HL-60/S4 treated with retinoic acid at 250 ng/mL for 4 days and 3 days (cell line): ENCODE results near the gene TATDN3.
"Not testable (repeated sequence)": the region's sequence is repeated elsewhere in the genome, so short reads cannot be mapped to it uniquely, and the experiment has no call there.

Experiments
- in situ Hi-C: fragments of 300-500 bp; cut with MboI; formaldehyde crosslinking; loops from 2 replicates; pipeline ENCODE4 v1.7.0; 2022; ENCODE audit warnings: low sequenced_read_pairs

Gene TATDN3

GRCh38 chr1:212773011-212773410 is 18.7 kb upstream of the TATDN3 start:
- in situ Hi-C loops, result loop anchor here (25.0 kb wide), 1 partner anchor 311 kb away; no protein-coding TSS in a partner anchor

GRCh38 chr1:212774584-212774983 is 17.1 kb upstream of the TATDN3 start:
- in situ Hi-C loops, result loop anchor here (25.0 kb wide), 1 partner anchor 312 kb away; no protein-coding TSS in a partner anchor

- in situ Hi-C loops, result no loop called here
These were observed 16.5 kb upstream of the TATDN3 start for GRCh38 chr1:212775241-212775640.

GRCh38 chr1:212777151-212777550 is 14.5 kb upstream of the TATDN3 start:
- in situ Hi-C loops, result no loop called here

- in situ Hi-C loops, result not testable (repeated sequence)
These were observed 12.6 kb upstream of the TATDN3 start for GRCh38 chr1:212779086-212779485.

- in situ Hi-C loops, result no loop called here
These were observed 10.9 kb upstream of the TATDN3 start for GRCh38 chr1:212780759-212781158.

GRCh38 chr1:212781225-212781624 is 10.5 kb upstream of the TATDN3 start:
- in situ Hi-C loops, result no loop called here

GRCh38 chr1:212782422-212783154 is 9.1 kb upstream of the TATDN3 start:
- in situ Hi-C loops, result no loop called here

- in situ Hi-C loops, result no loop called here
These were observed 7.7 kb upstream of the TATDN3 start for GRCh38 chr1:212783976-212784375.

- in situ Hi-C loops, result no loop called here
These were observed 5.8 kb upstream of the TATDN3 start for GRCh38 chr1:212785871-212786270.

- in situ Hi-C loops, result no loop called here
These were observed 426 bp upstream of the TATDN3 start for GRCh38 chr1:212791261-212791675.

GRCh38 chr1:212792396-212792908 is 758 bp downstream of the TATDN3 start:
- in situ Hi-C loops, result no loop called here

- in situ Hi-C loops, result no loop called here
These were observed 2.9 kb downstream of the TATDN3 start for GRCh38 chr1:212794561-212795014.

- in situ Hi-C loops, result no loop called here
These were observed 6.0 kb downstream of the TATDN3 start for GRCh38 chr1:212797681-212798080.

GRCh38 chr1:212805767-212806166 is 14.1 kb downstream of the TATDN3 start:
- in situ Hi-C loops, result no loop called here

- in situ Hi-C loops, result no loop called here
These were observed 23.0 kb downstream of the TATDN3 start for GRCh38 chr1:212814537-212815334.

GRCh38 chr1:212816567-212817278 is 25.0 kb downstream of the TATDN3 start:
- in situ Hi-C loops, result no loop called here

GRCh38 chr1:212819726-212820125 is 28.0 kb downstream of the TATDN3 start:
- in situ Hi-C loops, result no loop called here

GRCh38 chr1:212820969-212821368 is 29.3 kb downstream of the TATDN3 start:
- in situ Hi-C loops, result no loop called here

- in situ Hi-C loops, result no loop called here
These were observed 31.3 kb downstream of the TATDN3 start for GRCh38 chr1:212822956-212823355.

- in situ Hi-C loops, result no loop called here
These were observed 32.5 kb downstream of the TATDN3 start for GRCh38 chr1:212824201-212824600.
